ENCODE measurements around the gene NUSAP1. TPM values are rescaled to one million over a fixed set of nuclear protein-coding genes. Genes with fewer than 3 reads are reported as not detected.

Gene NUSAP1
- total RNA-seq, 1 experiment from 2014 or later = 146 TPM

DNA sequence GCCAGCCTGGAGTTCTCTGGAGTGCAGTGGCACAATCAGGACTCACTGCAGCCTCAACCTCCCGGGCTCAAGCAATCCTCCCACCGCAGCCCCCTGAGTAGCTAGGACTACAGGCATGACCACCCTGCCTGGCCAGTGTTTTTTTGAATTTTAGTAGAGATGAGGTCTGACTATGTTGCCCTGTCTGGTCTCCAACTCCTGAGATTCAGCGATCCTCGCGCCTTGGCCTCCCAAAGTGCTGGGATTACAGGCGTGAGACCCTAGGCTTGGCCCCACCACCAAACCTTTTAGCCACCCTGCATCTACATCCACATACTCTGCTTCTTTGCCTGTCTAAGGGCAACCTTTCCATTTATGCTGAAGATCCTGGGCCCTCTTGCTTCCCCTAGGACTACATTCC, 4.4 kb downstream of the NUSAP1 start:
- H3K9ac ChIP-seq (ENCODE audit: low read length) = no peak overlapping the region
- no peaks in the 10 kb centered on the region; the same call in 1 of the 2 replicates for H4K20me1 ChIP-seq (ENCODE audit: insufficient read depth)
- H3K36me3 ChIP-seq (ENCODE audit: control insufficient read depth in 1 of 2, insufficient read depth in 2 of 2, low read length in 2 of 2) = peaks cover 10 to 36% of the 10 kb centered on the region in 2 experiments; a peak in 3 of 4 replicates
- peaks cover 9 to 14% of the 10 kb centered on the region in 2 experiments; a peak in 3 of 4 replicates for H3K4me1 ChIP-seq (ENCODE audit: control insufficient read depth in 1 of 2, insufficient read depth in 2 of 2, low read length in 2 of 2)
- no peaks in the 10 kb centered on the region for H3K9me3 ChIP-seq (ENCODE audit: control insufficient read depth in 1 of 2, insufficient read depth in 1 of 2, low read depth in 1 of 2, low read length in 2 of 2)
- TF ChIP-seq CEBPB (IDR thresholded peaks at IDR 0.05; ENCODE audit: low read depth) = no peak
- no peak for TF ChIP-seq SP1 (IDR thresholded peaks at IDR 0.05; ENCODE audit: low read depth)
- TF ChIP-seq, protein P1, sequence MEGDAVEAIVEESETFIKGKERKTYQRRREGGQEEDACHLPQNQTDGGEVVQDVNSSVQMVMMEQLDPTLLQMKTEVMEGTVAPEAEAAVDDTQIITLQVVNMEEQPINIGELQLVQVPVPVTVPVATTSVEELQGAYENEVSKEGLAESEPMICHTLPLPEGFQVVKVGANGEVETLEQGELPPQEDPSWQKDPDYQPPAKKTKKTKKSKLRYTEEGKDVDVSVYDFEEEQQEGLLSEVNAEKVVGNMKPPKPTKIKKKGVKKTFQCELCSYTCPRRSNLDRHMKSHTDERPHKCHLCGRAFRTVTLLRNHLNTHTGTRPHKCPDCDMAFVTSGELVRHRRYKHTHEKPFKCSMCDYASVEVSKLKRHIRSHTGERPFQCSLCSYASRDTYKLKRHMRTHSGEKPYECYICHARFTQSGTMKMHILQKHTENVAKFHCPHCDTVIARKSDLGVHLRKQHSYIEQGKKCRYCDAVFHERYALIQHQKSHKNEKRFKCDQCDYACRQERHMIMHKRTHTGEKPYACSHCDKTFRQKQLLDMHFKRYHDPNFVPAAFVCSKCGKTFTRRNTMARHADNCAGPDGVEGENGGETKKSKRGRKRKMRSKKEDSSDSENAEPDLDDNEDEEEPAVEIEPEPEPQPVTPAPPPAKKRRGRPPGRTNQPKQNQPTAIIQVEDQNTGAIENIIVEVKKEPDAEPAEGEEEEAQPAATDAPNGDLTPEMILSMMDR (IDR thresholded peaks at IDR 0.05 in 2 of 3, conservative IDR thresholded peaks at IDR 0.05 in 1 of 3; ENCODE audit: borderline replicate concordance in 1 of 3, insufficient read depth in 1 of 3, low read depth in 2 of 3, low read length in 2 of 3) = no peak
- TF ChIP-seq JUND (IDR thresholded peaks at IDR 0.05) = no peak
- TF ChIP-seq POLR2A (IDR thresholded peaks at IDR 0.05; ENCODE audit: borderline replicate concordance, extremely low read depth, insufficient read depth, insufficient read length) = no peak
- TF ChIP-seq RAD21 (IDR thresholded peaks at IDR 0.05; ENCODE audit: low read depth) = no peak
- TF ChIP-seq CBX3 (IDR thresholded peaks at IDR 0.05; ENCODE audit: low read depth) = no peak
- H3K4me3 ChIP-seq (replicated peaks in 1 of 2; ENCODE audit: low read depth in 1 of 2, low read length in 2 of 2) = no peak overlapping the region
- H3K4me2 ChIP-seq (ENCODE audit: low read length) = no peak overlapping the region
- ATAC-seq (no peak), DNase-seq (ENCODE audit: low read depth, low spot score) (no peak)
- no peaks in the 10 kb centered on the region for H3K27me3 ChIP-seq (ENCODE audit: insufficient read depth, low read length)
- ChIA-PET CTCF (interaction anchor here (0.6 kb wide), 2 partner anchors 65 to 551 kb away, joined by 3 to 4 read pairs; partner anchors contain the start of gene NDUFAF1), RAD21 (ENCODE audit: low non-redundant PET in 1 of 2, low total read pairs in 2 of 2, uncharacterized antibody in 2 of 2, unreplicated experiment in 2 of 2) (no interaction called here), POLR2A (no interaction called here)
- intact Hi-C loops (cut with micrococcal nuclease) = no loop called here
- no peaks in the 10 kb centered on the region for H3K9me2 ChIP-seq (ENCODE audit: insufficient read depth)
- H3K79me2 ChIP-seq (ENCODE audit: insufficient read depth, low read length) = peaks cover 94% of the 10 kb centered on the region
- H2AFZ ChIP-seq (ENCODE audit: low read depth, low read length, poor library complexity, severe bottlenecking) = no peak overlapping the region
- H3K27ac ChIP-seq (ENCODE audit: low read depth, low read length) = no peak overlapping the region
- no TSS peak for BruUV-seq (replicated peaks)

All from HCT116 (cell line).